Type B pancreatic cell (in vitro differentiated cells): ENCODE measurements around the gene PDE12. TPM values are rescaled to one million over a fixed set of nuclear protein-coding genes. Genes with fewer than 3 reads are reported as not detected.
A peak's percentile ranks its signal among the peaks of the same experiment; 100 is the strongest.

Experiments used
- DNase-seq: peaks from one replicate; pipeline ENCODE4 v3.0.0; 2021; ENCODE audit warnings: mixed read lengths; ENCODE audit not compliant: unreplicated experiment; ENCODE audit errors: extremely low spot score
- H3K27ac Mint-ChIP-seq: 2 replicates; pipeline ENCODE4 v1.8.0; 2021; ENCODE audit warnings: mild to moderate bottlenecking, mixed read lengths
- H3K27me3 Mint-ChIP-seq: 2 replicates; pipeline ENCODE4 v1.8.0; 2021; ENCODE audit warnings: mixed read lengths
- H3K36me3 Mint-ChIP-seq: 2 replicates; pipeline ENCODE4 v1.8.0; 2021; ENCODE audit warnings: mixed read lengths
- H3K4me1 Mint-ChIP-seq: one replicate; pipeline ENCODE4 v1.8.0; 2021; ENCODE audit warnings: mixed read lengths; ENCODE audit not compliant: unreplicated experiment
- H3K4me3 Mint-ChIP-seq: 2 replicates; pipeline ENCODE4 v1.8.0; 2021; ENCODE audit warnings: mild to moderate bottlenecking, mixed read lengths
- H3K9me3 Mint-ChIP-seq: 2 replicates; pipeline ENCODE4 v1.8.0; 2021; ENCODE audit warnings: mixed read lengths
- CTCF ChIP-seq: fragments of 200-600 bp; sonication (generic); conservative IDR thresholded peaks from 2 replicates; pipeline ENCODE4 v1.5.0; 2021; ENCODE audit warnings: antibody characterized with exemption, mild to moderate bottlenecking
- total RNA-seq: library from RNA; stranded (reverse); gene quantifications from 2 replicates; pipeline ENCODE4 v1.2.1, GENCODE V29; 2021; ENCODE audit warnings: low replicate concordance

The PDE12 gene
- total RNA-seq, 1 donor from 2014 or later: 20.4 TPM

GRCh38 chr3:57575966-57576626, 20.0 kb downstream of the PDE12 start:
- H3K4me1 Mint-ChIP-seq: no peaks in the 10 kb centered on the region
- no peaks in the 10 kb centered on the region for H3K9me3 Mint-ChIP-seq
- no peak for DNase-seq
- peaks cover 27% of the 10 kb centered on the region for H3K36me3 Mint-ChIP-seq
- no peaks in the 10 kb centered on the region for H3K27me3 Mint-ChIP-seq
- H3K4me3 Mint-ChIP-seq: no peak overlapping the region
- H3K27ac Mint-ChIP-seq: peak overlapping the region; percentile 67
- TF ChIP-seq CTCF: no peak

GRCh38 chr3:57577801-57578200, 21.7 kb downstream of the PDE12 start:
- H3K4me1 Mint-ChIP-seq: peaks cover 2% of the 10 kb centered on the region
- H3K27ac Mint-ChIP-seq: peak overlapping the region; percentile 69
- no peaks in the 10 kb centered on the region for H3K27me3 Mint-ChIP-seq
- no peak for TF ChIP-seq CTCF
- no peak overlapping the region for H3K4me3 Mint-ChIP-seq
- DNase-seq: no peak
- H3K9me3 Mint-ChIP-seq: no peaks in the 10 kb centered on the region
- H3K36me3 Mint-ChIP-seq: peaks cover 18% of the 10 kb centered on the region

- no peaks in the 10 kb centered on the region for H3K9me3 Mint-ChIP-seq
- H3K4me1 Mint-ChIP-seq: peaks cover 21% of the 10 kb centered on the region
- H3K27ac Mint-ChIP-seq: peak overlapping the region; percentile 75
- TF ChIP-seq CTCF: peak; percentile 40
- no peaks in the 10 kb centered on the region for H3K27me3 Mint-ChIP-seq
- peaks cover 15% of the 10 kb centered on the region for H3K36me3 Mint-ChIP-seq
- DNase-seq: no peak
- H3K4me3 Mint-ChIP-seq: no peak overlapping the region
Measured at GRCh38 chr3:57582474-57583168, 26.5 kb downstream of the PDE12 start.

- peak overlapping the region; percentile 75 for H3K27ac Mint-ChIP-seq
Measured at GRCh38 chr3:57583544-57583943, 27.5 kb downstream of the PDE12 start.

GRCh38 chr3:57586778-57587177, 30.7 kb downstream of the PDE12 start:
- Mint-ChIP-seq H3K27ac (peak overlapping the region; percentile 62), H3K36me3 (peaks cover 15% of the 10 kb centered on the region), H3K4me3 (no peak overlapping the region)

More at GRCh38 chr3:57583544-57583943, 27.5 kb downstream of the PDE12 start:
- peaks cover 12% of the 10 kb centered on the region for H3K36me3 Mint-ChIP-seq
- no peaks in the 10 kb centered on the region for H3K27me3 Mint-ChIP-seq
- peaks cover 21% of the 10 kb centered on the region for H3K4me1 Mint-ChIP-seq
- no peak for TF ChIP-seq CTCF
- H3K9me3 Mint-ChIP-seq: no peaks in the 10 kb centered on the region
- H3K4me3 Mint-ChIP-seq: no peak overlapping the region
- DNase-seq: no peak

More at GRCh38 chr3:57586778-57587177, 30.7 kb downstream of the PDE12 start:
- H3K9me3 Mint-ChIP-seq: no peaks in the 10 kb centered on the region
- no peak for DNase-seq
- no peaks in the 10 kb centered on the region for H3K27me3 Mint-ChIP-seq
- no peak for TF ChIP-seq CTCF
- peaks cover 25% of the 10 kb centered on the region for H3K4me1 Mint-ChIP-seq
